WERI-Rb-1 (cell line): ENCODE results near the gene SLC29A1.

ENCODE experiments used
- DNase-seq: peaks from one replicate; pipeline ENCODE4 v3.0.0-alpha.2; 2020
- H3K27ac ChIP-seq: fragments of 250-450 bp; sonication (Bioruptor Pico); 2 replicates; pipeline ENCODE4 v1.5.1; 2020; ENCODE audit warnings: mild to moderate bottlenecking, moderate library complexity
- H3K27me3 ChIP-seq: fragments of 250-450 bp; sonication (Bioruptor Pico); 2 replicates; pipeline ENCODE4 v1.5.1; 2021; ENCODE audit warnings: mild to moderate bottlenecking, low read depth, moderate library complexity; ENCODE audit not compliant: insufficient read depth, severe bottlenecking
- H3K36me3 ChIP-seq: fragments of 250-450 bp; sonication (Bioruptor Pico); 2 replicates; pipeline ENCODE4 v1.5.1; 2020; ENCODE audit warnings: mild to moderate bottlenecking, moderate library complexity
- H3K4me3 ChIP-seq: 2 replicates; pipeline ENCODE4 v1.5.1; 2011; ENCODE audit warnings: low read depth, mild to moderate bottlenecking, control low read depth, low read length
- H3K9me3 ChIP-seq: fragments of 250-450 bp; sonication (Bioruptor Pico); 2 replicates; pipeline ENCODE4 v1.5.1; 2021; ENCODE audit warnings: mild to moderate bottlenecking, moderate library complexity; ENCODE audit not compliant: severe bottlenecking
- CTCF ChIP-seq: IDR thresholded peaks from 2 replicates; pipeline ENCODE4 v1.5.1; 2011; ENCODE audit warnings: low read depth, mild to moderate bottlenecking, control low read depth, inconsistent platforms, low read length

SLC29A1 gene

GRCh38 chr6:44226368-44227147, 3.2 kb downstream of the SLC29A1 start:
- TF ChIP-seq CTCF: no peak
- DNase-seq: no peak
- peak overlapping the region; percentile 17 for H3K27ac ChIP-seq
- peaks cover 51% of the 10 kb centered on the region for H3K36me3 ChIP-seq
- no peaks in the 10 kb centered on the region for H3K9me3 ChIP-seq
- H3K4me3 ChIP-seq: no peak overlapping the region
- H3K27me3 ChIP-seq: no peaks in the 10 kb centered on the region

- no peak for TF ChIP-seq CTCF
- peaks cover 58% of the 10 kb centered on the region for H3K36me3 ChIP-seq
- H3K9me3 ChIP-seq: no peaks in the 10 kb centered on the region
- no peak overlapping the region for H3K27ac ChIP-seq
- no peaks in the 10 kb centered on the region for H3K27me3 ChIP-seq
- no peak for DNase-seq
- no peak overlapping the region for H3K4me3 ChIP-seq
Measured at GRCh38 chr6:44227148-44227793, 3.9 kb downstream of the SLC29A1 start.

- no peaks in the 10 kb centered on the region for H3K27me3 ChIP-seq
- H3K36me3 ChIP-seq: peaks cover 65% of the 10 kb centered on the region
- no peak for DNase-seq
- H3K9me3 ChIP-seq: no peaks in the 10 kb centered on the region
- no peak overlapping the region for H3K4me3 ChIP-seq
- H3K27ac ChIP-seq: no peak overlapping the region
- no peak for TF ChIP-seq CTCF
Measured at GRCh38 chr6:44228031-44228430, 4.6 kb downstream of the SLC29A1 start.

- Histone ChIP-seq H3K27ac (no peak overlapping the region), H3K36me3 (peaks cover 69% of the 10 kb centered on the region)
Measured at GRCh38 chr6:44228433-44228832, 5.0 kb downstream of the SLC29A1 start.

GRCh38 chr6:44228836-44229235, 5.4 kb downstream of the SLC29A1 start:
- Histone ChIP-seq H3K9me3 (no peaks in the 10 kb centered on the region), H3K4me3 (no peak overlapping the region), H3K27ac (no peak overlapping the region), H3K27me3 (no peaks in the 10 kb centered on the region), H3K36me3 (peaks cover 74% of the 10 kb centered on the region)
- no peak for TF ChIP-seq CTCF
- DNase-seq: peak; percentile 4

More at GRCh38 chr6:44228433-44228832, 5.0 kb downstream of the SLC29A1 start:
- Histone ChIP-seq H3K4me3 (no peak overlapping the region), H3K27me3 (no peaks in the 10 kb centered on the region), H3K9me3 (no peaks in the 10 kb centered on the region)
- no peak for DNase-seq
- no peak for TF ChIP-seq CTCF
